ENCODE measurements around the gene TNFAIP1.
A peak's percentile ranks its signal among the peaks of the same experiment; 100 is the strongest.

TNFAIP1 gene

GRCh38 chr17:28346746-28347246, 11.2 kb downstream of the TNFAIP1 start:
- DNase-seq = no peak

DNA sequence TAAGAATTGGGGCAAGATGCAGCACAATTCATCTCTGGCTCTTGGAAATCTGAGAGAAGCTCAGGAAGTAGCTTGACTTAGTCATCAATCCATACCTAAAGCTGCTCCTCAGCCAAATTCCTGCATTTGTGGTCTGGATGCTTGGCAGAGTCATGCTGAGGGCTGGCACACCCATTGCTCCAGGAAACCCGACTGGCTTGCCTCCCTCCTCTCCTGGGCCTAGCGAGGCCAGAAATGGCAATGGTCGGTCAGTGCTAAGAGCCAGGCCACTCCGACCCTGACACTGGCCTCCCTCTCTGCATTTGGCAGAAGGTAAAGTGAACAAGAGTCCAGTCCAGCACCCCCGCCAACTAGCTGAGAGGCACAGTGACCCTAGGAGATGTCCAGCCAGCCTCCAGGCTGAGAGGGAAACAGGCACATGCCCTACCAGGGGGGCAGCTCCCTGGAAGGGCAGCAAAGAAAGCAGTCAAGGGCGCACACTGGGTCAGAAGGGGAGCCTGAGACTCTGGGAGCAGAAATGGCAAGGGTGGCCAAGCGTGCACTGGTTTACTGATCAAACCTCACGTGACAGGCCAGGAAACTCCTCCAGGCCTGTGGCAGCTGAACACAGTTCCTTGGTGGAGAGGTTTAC, 11.8 kb downstream of the TNFAIP1 start:
- no peak for DNase-seq

DNA sequence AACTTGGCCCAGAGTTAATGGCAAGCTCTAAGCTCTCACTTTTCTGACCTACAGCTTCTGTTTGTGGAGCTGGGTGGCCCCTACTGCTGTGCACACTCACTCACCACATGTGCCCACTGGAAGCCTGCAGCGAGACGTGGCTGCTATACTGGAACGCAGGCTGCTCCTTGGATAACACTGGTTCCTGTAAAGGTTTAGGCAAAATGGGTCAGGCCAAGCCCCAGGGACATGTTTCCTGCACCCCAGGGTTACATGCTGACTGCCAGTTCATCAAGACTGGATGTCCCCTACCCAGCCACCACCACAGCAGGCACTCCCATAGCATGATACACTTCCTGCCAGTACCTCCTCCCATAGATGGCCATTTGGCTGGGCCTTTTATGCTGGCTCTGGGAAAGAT, 13.4 kb downstream of the TNFAIP1 start:
- DNase-seq = no peak

DNA sequence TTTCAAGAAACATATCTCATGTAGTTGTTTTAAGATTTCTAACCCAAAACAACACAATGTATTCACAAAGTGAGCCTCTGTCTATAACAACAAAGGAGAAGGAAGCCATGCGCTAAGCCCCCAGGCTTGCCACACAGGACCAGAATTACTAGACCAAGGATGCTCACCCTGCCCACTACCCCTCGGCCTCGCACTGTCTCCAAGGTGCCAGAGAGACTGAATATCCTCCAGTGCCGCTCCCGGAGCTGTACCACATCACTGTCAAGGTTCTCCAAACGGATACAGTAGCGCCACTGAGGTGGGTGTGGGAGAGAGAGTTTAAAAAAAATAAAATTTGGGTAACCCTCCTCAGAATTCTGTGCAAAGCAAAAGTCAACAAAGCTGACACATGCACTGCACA, 14.7 kb downstream of the TNFAIP1 start:
- no peak for DNase-seq

- DNase-seq = peak; percentile 92
These were observed 21.7 kb downstream of the TNFAIP1 start, which contains the start of gene POLDIP2 for GRCh38 chr17:28357061-28357900. Gene POLDIP2, minus strand, starts transcription at chr17:28357527. Its CDS starts 79 bp downstream, at chr17:28357448.

GRCh38 chr17:28357901-28358197, 22.3 kb downstream of the TNFAIP1 start:
- DNase-seq = no peak

DNA sequence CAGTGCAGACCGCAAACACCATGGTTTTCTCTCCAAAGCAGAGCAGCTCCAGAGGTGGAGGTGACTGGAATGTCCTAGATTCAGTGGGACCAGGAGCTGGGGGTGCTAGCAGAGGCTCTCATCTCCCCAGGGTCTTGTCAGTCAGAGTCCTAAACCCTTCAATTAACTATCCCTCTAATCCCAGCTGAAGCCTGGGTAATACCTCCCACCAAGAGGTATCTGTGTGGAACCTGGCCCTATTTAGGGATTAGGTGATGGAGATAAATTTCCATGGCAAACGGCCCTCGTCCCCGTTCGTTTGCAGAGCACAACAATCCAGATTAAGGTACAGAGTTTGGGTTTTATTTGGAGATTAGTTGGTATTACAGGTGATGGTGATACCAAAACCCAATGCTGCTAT, 27.6 kb downstream of the TNFAIP1 start:
- no peak for DNase-seq

DNA sequence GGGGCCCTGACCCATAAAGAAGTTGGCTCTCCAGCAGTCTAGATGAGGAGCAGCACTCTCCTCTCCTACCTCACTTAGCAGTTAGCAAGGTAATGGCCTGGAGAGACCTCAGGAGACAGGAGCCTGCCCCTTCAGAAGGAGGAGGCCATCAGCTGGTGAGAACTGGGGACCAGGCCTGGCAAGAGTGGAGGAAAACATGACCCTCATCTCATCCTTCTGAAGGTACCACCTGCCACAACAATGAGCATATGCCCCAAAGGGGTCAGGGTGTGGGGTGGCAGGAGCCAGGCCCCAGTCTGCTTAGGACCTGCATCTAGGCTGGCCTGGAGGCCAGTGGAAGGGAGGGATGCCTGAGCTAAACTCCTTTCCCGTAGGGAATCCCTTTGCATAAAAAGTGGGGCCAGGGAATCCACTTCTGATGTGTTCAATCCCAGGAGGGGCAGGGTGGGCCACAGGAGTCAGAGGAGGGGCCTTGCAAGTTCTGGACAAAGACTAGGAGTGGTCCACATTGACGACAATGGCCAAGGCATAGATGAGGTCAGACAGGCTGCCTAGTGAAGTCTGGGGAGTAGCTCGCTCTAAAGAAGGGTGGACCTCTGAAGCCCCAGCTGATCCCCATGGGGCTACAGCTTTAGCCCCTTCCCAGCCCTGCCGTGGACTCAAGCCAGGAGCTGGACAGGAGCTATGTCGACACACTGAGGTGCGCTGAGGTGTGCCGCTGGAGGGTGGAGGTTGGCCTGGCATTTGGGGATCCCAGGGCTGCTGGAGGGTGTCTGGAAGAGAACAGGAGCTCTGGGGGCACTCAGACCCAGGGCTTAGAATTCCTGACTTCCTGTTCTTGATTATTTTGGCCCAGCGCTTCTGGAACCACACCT, 28.5 kb downstream of the TNFAIP1 start:
- DNase-seq = no peak

- DNase-seq = no peak
These were observed 29.3 kb downstream of the TNFAIP1 start, which contains the start of gene SEBOX for GRCh38 chr17:28364665-28365363. Gene SEBOX, minus strand, starts transcription at chr17:28365199. Its CDS starts 48 bp downstream, at chr17:28365151.

DNA sequence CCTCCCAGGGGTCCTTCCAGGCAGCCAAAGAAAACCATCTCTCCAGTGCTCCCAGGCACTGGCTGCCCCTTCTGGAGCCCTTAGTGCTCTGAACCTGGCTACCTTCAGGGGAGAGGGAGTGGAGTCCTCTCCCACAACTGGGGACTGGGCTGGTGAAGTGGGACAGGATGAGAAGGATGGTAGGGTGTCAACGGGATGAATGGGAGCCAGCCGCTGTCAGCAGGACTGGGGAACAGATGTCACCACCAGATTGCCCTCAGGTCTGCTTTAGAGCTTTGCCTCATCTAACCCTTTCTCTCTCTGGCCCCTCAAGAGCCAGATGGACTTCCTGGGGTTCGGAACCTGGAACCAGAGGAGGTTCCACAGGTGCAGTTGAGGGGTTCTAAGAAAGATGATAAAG, 29.9 kb downstream of the TNFAIP1 start:
- DNase-seq = no peak

DNA sequence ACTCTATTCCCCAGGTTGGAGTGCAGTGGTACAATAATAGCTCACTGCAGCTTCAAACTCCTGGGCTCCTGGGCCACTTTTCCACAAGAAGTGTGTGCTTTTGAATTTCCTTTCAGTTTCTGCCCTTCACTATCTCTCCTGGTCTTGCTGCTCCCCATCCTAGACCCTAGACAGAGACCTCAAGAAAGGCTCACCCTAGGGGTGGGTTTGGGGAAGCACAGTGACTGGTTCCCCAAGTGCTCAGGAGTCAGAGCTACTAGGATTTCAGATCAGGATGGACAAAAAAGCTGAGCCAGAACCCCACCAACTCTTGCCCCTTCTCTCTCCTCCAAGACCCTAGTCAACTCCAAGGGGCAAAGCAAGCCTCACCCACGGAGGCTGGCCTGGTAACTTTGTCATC, 31.0 kb downstream of the TNFAIP1 start:
- no peak for DNase-seq

- no peak for DNase-seq
These were observed 32.2 kb downstream of the TNFAIP1 start for GRCh38 chr17:28367641-28368305.

GRCh38 chr17:28368306-28368831, 32.8 kb downstream of the TNFAIP1 start:
- DNase-seq = no peak

- DNase-seq = no peak
These were observed 33.5 kb downstream of the TNFAIP1 start for GRCh38 chr17:28368915-28369683.

- no peak for DNase-seq
These were observed 34.1 kb downstream of the TNFAIP1 start for GRCh38 chr17:28369684-28370034.

GRCh38 chr17:28370035-28370743, 34.6 kb downstream of the TNFAIP1 start, which contains the start of gene VTN:
Gene VTN, minus strand, starts transcription at chr17:28370307. Its CDS starts 104 bp downstream, at chr17:28370203.
- no peak for DNase-seq

GRCh38 chr17:28370744-28371103, 35.2 kb downstream of the TNFAIP1 start:
- DNase-seq = no peak

- peak; percentile 80 for DNase-seq
These were observed 36.0 kb downstream of the TNFAIP1 start, which contains the start of gene SARM1 for GRCh38 chr17:28371245-28372202. Gene SARM1, plus strand, starts transcription at chr17:28371694. Its CDS starts 339 bp downstream, at chr17:28372033.
